Measurements from ENCODE around the gene MACROD2. TPM values are rescaled to one million over a fixed set of nuclear protein-coding genes. Genes with fewer than 3 reads are reported as not detected.

Gene MACROD2
- total RNA-seq, 1 donor from 2014 or later, result 2.5 TPM

GRCh38 chr20:14488212-14488611, 492.9 kb downstream of the MACROD2 start:
- no peak for TF ChIP-seq CTCF (IDR thresholded peaks at IDR 0.05)
- no peaks in the 10 kb centered on the region for H3K36me3 Mint-ChIP-seq (ENCODE audit: unreplicated experiment)
- H3K27me3 Mint-ChIP-seq (ENCODE audit: unreplicated experiment), result no peaks in the 10 kb centered on the region
- no peak overlapping the region for H3K27ac Mint-ChIP-seq (ENCODE audit: unreplicated experiment)
- no peaks in the 10 kb centered on the region for H3K4me1 Mint-ChIP-seq (ENCODE audit: unreplicated experiment)
- no peaks in the 10 kb centered on the region for H3K9me3 Mint-ChIP-seq (ENCODE audit: unreplicated experiment)
- no peak for DNase-seq (ENCODE audit: extremely low spot score, unreplicated experiment)
- no peak overlapping the region for H3K4me3 Mint-ChIP-seq (ENCODE audit: unreplicated experiment)

- Mint-ChIP-seq H3K9me3 (ENCODE audit: unreplicated experiment) (no peaks in the 10 kb centered on the region), H3K27ac (ENCODE audit: unreplicated experiment) (no peak overlapping the region), H3K4me1 (ENCODE audit: unreplicated experiment) (no peaks in the 10 kb centered on the region), H3K27me3 (ENCODE audit: unreplicated experiment) (no peaks in the 10 kb centered on the region), H3K36me3 (ENCODE audit: unreplicated experiment) (no peaks in the 10 kb centered on the region), H3K4me3 (ENCODE audit: unreplicated experiment) (no peak overlapping the region)
- DNase-seq (ENCODE audit: extremely low spot score, unreplicated experiment), result no peak
- no peak for TF ChIP-seq CTCF (IDR thresholded peaks at IDR 0.05)
These were observed 493.6 kb downstream of the MACROD2 start for GRCh38 chr20:14488756-14489479.

- no peaks in the 10 kb centered on the region for H3K27me3 Mint-ChIP-seq (ENCODE audit: unreplicated experiment)
- no peaks in the 10 kb centered on the region for H3K4me1 Mint-ChIP-seq (ENCODE audit: unreplicated experiment)
- H3K36me3 Mint-ChIP-seq (ENCODE audit: unreplicated experiment), result no peaks in the 10 kb centered on the region
- no peak overlapping the region for H3K4me3 Mint-ChIP-seq (ENCODE audit: unreplicated experiment)
- no peak overlapping the region for H3K27ac Mint-ChIP-seq (ENCODE audit: unreplicated experiment)
- TF ChIP-seq CTCF (IDR thresholded peaks at IDR 0.05), result no peak
- DNase-seq (ENCODE audit: extremely low spot score, unreplicated experiment), result no peak
- no peaks in the 10 kb centered on the region for H3K9me3 Mint-ChIP-seq (ENCODE audit: unreplicated experiment)
These were observed 494.2 kb downstream of the MACROD2 start for GRCh38 chr20:14489544-14489943.

GRCh38 chr20:14491436-14491835, 496.1 kb downstream of the MACROD2 start:
- no peak for TF ChIP-seq CTCF (IDR thresholded peaks at IDR 0.05)
- H3K4me3 Mint-ChIP-seq (ENCODE audit: unreplicated experiment), result no peak overlapping the region
- H3K4me1 Mint-ChIP-seq (ENCODE audit: unreplicated experiment), result no peaks in the 10 kb centered on the region
- no peaks in the 10 kb centered on the region for H3K9me3 Mint-ChIP-seq (ENCODE audit: unreplicated experiment)
- no peaks in the 10 kb centered on the region for H3K36me3 Mint-ChIP-seq (ENCODE audit: unreplicated experiment)
- no peak for DNase-seq (ENCODE audit: extremely low spot score, unreplicated experiment)
- peaks cover 3% of the 10 kb centered on the region for H3K27me3 Mint-ChIP-seq (ENCODE audit: unreplicated experiment)
- H3K27ac Mint-ChIP-seq (ENCODE audit: unreplicated experiment), result no peak overlapping the region

- no peak overlapping the region for H3K27ac Mint-ChIP-seq (ENCODE audit: unreplicated experiment)
- H3K36me3 Mint-ChIP-seq (ENCODE audit: unreplicated experiment), result no peaks in the 10 kb centered on the region
- no peak for DNase-seq (ENCODE audit: extremely low spot score, unreplicated experiment)
- H3K27me3 Mint-ChIP-seq (ENCODE audit: unreplicated experiment), result peaks cover 3% of the 10 kb centered on the region
- H3K4me1 Mint-ChIP-seq (ENCODE audit: unreplicated experiment), result no peaks in the 10 kb centered on the region
- H3K9me3 Mint-ChIP-seq (ENCODE audit: unreplicated experiment), result no peaks in the 10 kb centered on the region
- TF ChIP-seq CTCF (IDR thresholded peaks at IDR 0.05), result no peak
- no peak overlapping the region for H3K4me3 Mint-ChIP-seq (ENCODE audit: unreplicated experiment)
These were observed 498.1 kb downstream of the MACROD2 start for GRCh38 chr20:14493408-14493807.

Measured in osteocyte (in vitro differentiated cells).